Panc1 (cell line): ENCODE measurements around the gene OTUD3. TPM values are rescaled to one million over a fixed set of nuclear protein-coding genes. Genes with fewer than 3 reads are reported as not detected.
"Not testable (repeated sequence)": the region's sequence is repeated elsewhere in the genome, so short reads cannot be mapped to it uniquely, and the experiment has no call there.

Source experiments
- ATAC-seq: fragments of 200-7000 bp; cut with Tn5 transposase; 2 replicates; pipeline ENCODE4 v1.9.1; 2020; ENCODE audit warnings: mild to moderate bottlenecking, moderate library complexity
- BruUV-seq: library from RNA; stranded (reverse); fragments of 400-500 nt; replicated peaks from 2 replicates; lab custom pipeline; 2021; lab: Mats Ljungman, UMichigan
- CTCF ChIA-PET: fragments of 300-600 bp; sonication (Branson Sonifier 250); formaldehyde crosslinking; loops from one replicate; lab custom pipeline; 2022; ENCODE audit warnings: antibody characterized with exemption; lab: Charles Lee
- POLR2A ChIA-PET: fragments of 300-600 bp; sonication (Branson Sonifier 250); formaldehyde crosslinking; loops from one replicate; lab custom pipeline; 2022; ENCODE audit warnings: antibody characterized with exemption; lab: Charles Lee
- DNase-seq: peaks from one replicate; pipeline ENCODE4 v3.0.0-alpha.2; 2010; ENCODE audit warnings: low read depth, low spot score
- H3K27ac ChIP-seq: 2 replicates; pipeline ENCODE4 v1.5.1; 2011; ENCODE audit warnings: mild to moderate bottlenecking, low read length, inconsistent platforms
- H3K27me3 ChIP-seq: fragments of 200-500 bp; sonication (Bioruptor generic); 2 replicates; pipeline ENCODE4 v1.6.0; 2014; ENCODE audit warnings: low read length, inconsistent platforms; ENCODE audit not compliant: control insufficient read depth, insufficient read depth
- H3K36me3 ChIP-seq: fragments of 200-500 bp; sonication (Bioruptor generic); 2 replicates; pipeline ENCODE4 v1.5.1; 2014; ENCODE audit warnings: inconsistent platforms, mild to moderate bottlenecking, low read length, moderate library complexity; ENCODE audit not compliant: control insufficient read depth, insufficient read depth
- H3K4me1 ChIP-seq: 2 replicates; pipeline ENCODE4 v1.5.1; 2011; ENCODE audit warnings: inconsistent platforms, mild to moderate bottlenecking, low read length, moderate library complexity; ENCODE audit not compliant: control insufficient read depth, insufficient read depth
- H3K4me3 ChIP-seq, 2 experiments: 2 replicates each; pipeline ENCODE4 v1.5.1; 2011 to 2012; ENCODE audit warnings: low read depth in 2 of 2, low read length in 2 of 2, mild to moderate bottlenecking in 2 of 2, inconsistent platforms in 1 of 2, moderate library complexity in 1 of 2
- H3K9me3 ChIP-seq: fragments of 200-500 bp; sonication (Bioruptor generic); 2 replicates; pipeline ENCODE4 v1.5.1; 2014; ENCODE audit warnings: low read depth, mild to moderate bottlenecking, inconsistent platforms, low read length, moderate library complexity; ENCODE audit not compliant: control insufficient read depth, insufficient read depth
- CTCF ChIP-seq: fragments of 450-650 bp; IDR thresholded peaks from 2 replicates; pipeline ENCODE4 v1.5.1; 2017; ENCODE audit warnings: mild to moderate bottlenecking
- POLR2AphosphoS5 ChIP-seq: IDR thresholded peaks from 2 replicates; pipeline ENCODE4 v1.6.1; 2012; ENCODE audit warnings: mild to moderate bottlenecking, low read depth, low read length, moderate library complexity
- REST ChIP-seq, 2 experiments: IDR thresholded peaks; 2 replicates each; pipeline ENCODE4 v1.6.1; 2011 to 2012; ENCODE audit warnings: low read depth in 2 of 2, control low read depth in 1 of 2, low read length in 1 of 2, mild to moderate bottlenecking in 1 of 2, moderate library complexity in 1 of 2; ENCODE audit not compliant: insufficient read depth in 1 of 2
- SIN3A ChIP-seq: IDR thresholded peaks from 2 replicates; pipeline ENCODE4 v1.6.1; 2012; ENCODE audit warnings: low read depth, mild to moderate bottlenecking, low read length, moderate library complexity, borderline replicate concordance; ENCODE audit not compliant: insufficient read depth
- TCF7L2 ChIP-seq: IDR thresholded peaks from 2 replicates; pipeline ENCODE4 v1.6.1; 2011; ENCODE audit warnings: mild to moderate bottlenecking, low read depth, low read length, inconsistent platforms
- in situ Hi-C: cut with HindIII; loops from 2 replicates; pipeline ENCODE4 v1.10.0; 2016; ENCODE audit warnings: low sequenced_read_pairs, low pct_unique_long_range_greater_than_20kb
- intact Hi-C: fragments of 100-400 bp; cut with micrococcal nuclease; formaldehyde crosslinking; loops from one replicate; pipeline ENCODE4 v1.10.0; 2022; ENCODE audit not compliant: unreplicated experiment
- total RNA-seq: library from RNA; stranded (reverse); gene quantifications from one replicate; pipeline ENCODE4 v1.2.1, GENCODE V29; 2021; ENCODE audit not compliant: unreplicated experiment

OTUD3 gene
- total RNA-seq, 1 experiment from 2014 or later = 14.1 TPM

GRCh38 chr1:19925342-19926070 lies 43.3 kb downstream of the OTUD3 start:
- no peaks in the 10 kb centered on the region for H3K27me3 ChIP-seq
- in situ Hi-C loops = no loop called here
- no TSS peak for BruUV-seq
- no peaks in the 10 kb centered on the region for H3K4me1 ChIP-seq
- ChIA-PET CTCF (no interaction called here), POLR2A (no interaction called here)
- H3K27ac ChIP-seq = no peak overlapping the region
- DNase-seq (no peak), ATAC-seq (no peak)
- H3K36me3 ChIP-seq = no peaks in the 10 kb centered on the region
- no peak overlapping the region for H3K4me3 ChIP-seq
- no peaks in the 10 kb centered on the region for H3K9me3 ChIP-seq
- TF ChIP-seq SIN3A (no peak), POLR2AphosphoS5 (no peak), TCF7L2 (no peak), CTCF (no peak), REST (IDR thresholded peaks at IDR 0.05; ENCODE audit: insufficient read depth in 1 of 2, low read depth in 2 of 2, low read length in 1 of 2) (no peak)
- intact Hi-C loops = no loop called here

GRCh38 chr1:19926296-19927129 lies 44.3 kb downstream of the OTUD3 start:
- no peak overlapping the region for H3K27ac ChIP-seq
- H3K4me3 ChIP-seq = no peak overlapping the region
- no peaks in the 10 kb centered on the region for H3K9me3 ChIP-seq
- in situ Hi-C loops = no loop called here
- no peaks in the 10 kb centered on the region for H3K36me3 ChIP-seq
- ChIA-PET CTCF (interaction anchor here (0.6 kb wide), 2 partner anchors 9 to 505 kb away, joined by 3 to 4 read pairs; no protein-coding TSS in a partner anchor), POLR2A (no interaction called here)
- DNase-seq = no peak
- H3K27me3 ChIP-seq = no peaks in the 10 kb centered on the region
- no peaks in the 10 kb centered on the region for H3K4me1 ChIP-seq
- TF ChIP-seq SIN3A (no peak), REST (IDR thresholded peaks at IDR 0.05; ENCODE audit: insufficient read depth in 1 of 2, low read depth in 2 of 2, low read length in 1 of 2) (no peak), CTCF (no peak), POLR2AphosphoS5 (no peak), TCF7L2 (no peak)
- ATAC-seq = no peak
- intact Hi-C loops = no loop called here
- BruUV-seq = no TSS peak

GRCh38 chr1:19927130-19927421 lies 44.9 kb downstream of the OTUD3 start:
- H3K4me1 ChIP-seq, DNase-seq, ATAC-seq, H3K27me3 ChIP-seq, intact Hi-C loops, POLR2A ChIA-PET, H3K36me3 ChIP-seq, BruUV-seq, H3K27ac ChIP-seq, in situ Hi-C loops, H3K9me3 ChIP-seq, H3K4me3 ChIP-seq: not testable (repeated sequence)
- CTCF ChIA-PET = interaction anchor here (0.6 kb wide), 2 partner anchors 10 to 504 kb away, joined by 3 to 4 read pairs; no protein-coding TSS in a partner anchor
